SK-N-SH (cell line): Measurements from ENCODE around the gene PDE10A. TPM values are rescaled to one million over a fixed set of nuclear protein-coding genes. Genes with fewer than 3 reads are reported as not detected.

Source experiments
- CTCF ChIA-PET: fragments of 300-600, 350-600 bp; formaldehyde crosslinking; extraction: SDS; loops from one replicate; lab custom pipeline; 2021; lab: Yijun Ruan, JAX
- POLR2A ChIA-PET: fragments of 350-600 bp; sonication (Branson Sonifier 250); formaldehyde crosslinking; extraction: SDS; loops from one replicate; lab custom pipeline; 2020; ENCODE audit warnings: antibody characterized with exemption, inconsistent platforms; lab: Yijun Ruan, JAX
- DNase-seq: peaks from one replicate; pipeline ENCODE4 v3.0.0; 2012
- H2AFZ ChIP-seq: fragments of 200-600 bp; sonication (generic); 2 replicates; pipeline ENCODE4 v1.8.1; 2016; ENCODE audit warnings: antibody characterized with exemption, mild to moderate bottlenecking, low read depth
- H3F3A ChIP-seq: fragments of 200-600 bp; sonication (generic); replicated peaks from 2 replicates; pipeline ENCODE3; 2016; ENCODE audit warnings: antibody characterized with exemption, mild to moderate bottlenecking; ENCODE audit not compliant: insufficient read depth
- H3K27ac ChIP-seq, 2 experiments: fragments of 200-500 bp in 1 of 2; fragments of 200-600 bp in 1 of 2; sonication (Bioruptor generic) in 1 of 2; sonication (generic), shearing (Covaris generic) in 1 of 2; 2 replicates each; pipeline versions ENCODE4 v1.5.1 to v1.6.1; 2014 to 2016; ENCODE audit warnings: low read depth in 2 of 2, inconsistent platforms in 1 of 2, low read length in 1 of 2, mild to moderate bottlenecking in 1 of 2, mixed read lengths in 1 of 2
- H3K27me3 ChIP-seq: fragments of 200-600 bp; sonication (generic), shearing (Covaris generic); 2 replicates; pipeline ENCODE4 v1.6.1; 2016; ENCODE audit warnings: mixed run types; ENCODE audit not compliant: insufficient read depth
- H3K36me3 ChIP-seq, 2 experiments: fragments of 200-500 bp in 1 of 2; fragments of 200-600 bp in 1 of 2; sonication (Bioruptor generic) in 1 of 2; sonication (generic) in 1 of 2; replicated peaks in 1 of 2; 2 replicates each; pipeline versions ENCODE3 to v1.5.1; 2014 to 2016; ENCODE audit warnings: low read length in 1 of 2, mild to moderate bottlenecking in 1 of 2; ENCODE audit not compliant: insufficient read depth in 2 of 2, control insufficient read depth in 1 of 2
- H3K4me1 ChIP-seq, 2 experiments: fragments of 200-500 bp in 1 of 2; fragments of 200-600 bp in 1 of 2; sonication (Bioruptor generic) in 1 of 2; sonication (generic), shearing (Covaris generic) in 1 of 2; 2 replicates each; pipeline versions ENCODE4 v1.5.1 to v1.6.1; 2014 to 2016; ENCODE audit warnings: low read depth in 1 of 2, low read length in 1 of 2, mixed run types in 1 of 2; ENCODE audit not compliant: insufficient read depth in 2 of 2, control insufficient read depth in 1 of 2
- H3K4me2 ChIP-seq: fragments of 200-600 bp; sonication (generic), shearing (Covaris generic); 2 replicates; pipeline ENCODE4 v1.6.1; 2017; ENCODE audit warnings: mixed run types
- H3K4me3 ChIP-seq, 2 experiments: fragments of 200-500 bp in 1 of 2; fragments of 200-600 bp in 1 of 2; sonication (Bioruptor generic) in 1 of 2; sonication (generic), shearing (Covaris generic) in 1 of 2; 2 replicates each; pipeline versions ENCODE4 v1.5.1 to v1.8.1; 2014 to 2016; ENCODE audit warnings: low read depth in 2 of 2, inconsistent platforms in 1 of 2, low read length in 1 of 2, mild to moderate bottlenecking in 1 of 2, mixed read lengths in 1 of 2, moderate library complexity in 1 of 2
- H3K79me2 ChIP-seq: fragments of 200-600 bp; sonication (generic); 2 replicates; pipeline ENCODE4 v1.8.1; 2017; ENCODE audit warnings: mild to moderate bottlenecking; ENCODE audit not compliant: insufficient read depth
- H3K9ac ChIP-seq: fragments of 200-600 bp; sonication (generic); 2 replicates; pipeline ENCODE4 v1.6.1; 2017; ENCODE audit warnings: mixed run types
- H3K9me2 ChIP-seq: fragments of 200-600 bp; sonication (generic); 2 replicates; pipeline ENCODE4 v1.6.1; 2017; ENCODE audit warnings: mixed run types
- H3K9me3 ChIP-seq: fragments of 200-600 bp; sonication (generic); 2 replicates; pipeline ENCODE4 v1.6.1; 2017; ENCODE audit warnings: mixed run types, mild to moderate bottlenecking, moderate library complexity
- H4K20me1 ChIP-seq: fragments of 200-600 bp; sonication (generic); 2 replicates; pipeline ENCODE4 v1.6.1; 2017; ENCODE audit warnings: mild to moderate bottlenecking, mixed run types; ENCODE audit not compliant: insufficient read depth
- ELF1 ChIP-seq: IDR thresholded peaks from 2 replicates; pipeline ENCODE4 v1.4.0; 2012
- FOXJ3 ChIP-seq: sonication (generic); formaldehyde crosslinking; IDR thresholded peaks from 2 replicates; pipeline ENCODE4 v1.5.1; 2020; ENCODE audit warnings: mild to moderate bottlenecking, missing genetic modification reagents
- FOXM1 ChIP-seq: IDR thresholded peaks from 2 replicates; pipeline ENCODE4 v1.4.0; 2012; ENCODE audit warnings: low read depth, mild to moderate bottlenecking
- GABPA ChIP-seq: IDR thresholded peaks from 2 replicates; pipeline ENCODE4 v1.4.0; 2012; ENCODE audit warnings: low read depth, mild to moderate bottlenecking
- JUND ChIP-seq: IDR thresholded peaks from 2 replicates; pipeline ENCODE4 v1.4.0; 2012
- MAX ChIP-seq: IDR thresholded peaks from 2 replicates; pipeline ENCODE4 v1.4.0; 2012; ENCODE audit warnings: low read depth
- MXI1 ChIP-seq: IDR thresholded peaks from 2 replicates; pipeline ENCODE4 v1.6.1; 2012; ENCODE audit warnings: mild to moderate bottlenecking, low read depth, low read length, improper control_type of control experiment
- NFIC ChIP-seq: IDR thresholded peaks from 2 replicates; pipeline ENCODE4 v1.4.0; 2012; ENCODE audit warnings: borderline replicate concordance
- NRF1 ChIP-seq: IDR thresholded peaks from 2 replicates; pipeline ENCODE4 v1.6.1; 2012; ENCODE audit warnings: low read depth, mild to moderate bottlenecking, low read length
- POLR2AphosphoS5 ChIP-seq: IDR thresholded peaks from 2 replicates; pipeline ENCODE4 v1.6.1; 2012; ENCODE audit warnings: low read depth, low read length
- REST ChIP-seq: IDR thresholded peaks from 2 replicates; pipeline ENCODE4 v1.6.1; 2012; ENCODE audit warnings: mild to moderate bottlenecking, low read depth, low read length, moderate library complexity
- RXRA ChIP-seq: IDR thresholded peaks from 2 replicates; pipeline ENCODE4 v1.4.0; 2012; ENCODE audit warnings: low read depth, mild to moderate bottlenecking, borderline replicate concordance
- SIN3A ChIP-seq: IDR thresholded peaks from 2 replicates; pipeline ENCODE4 v1.6.1; 2012; ENCODE audit warnings: low read depth, mild to moderate bottlenecking, low read length, moderate library complexity, borderline replicate concordance
- SMC3 ChIP-seq: IDR thresholded peaks from 2 replicates; pipeline ENCODE4 v1.6.1; 2012; ENCODE audit warnings: low read depth, low read length, improper control_type of control experiment
- TAF1 ChIP-seq: IDR thresholded peaks from 2 replicates; pipeline ENCODE4 v1.6.1; 2012; ENCODE audit warnings: low read depth, mild to moderate bottlenecking, low read length, moderate library complexity, borderline replicate concordance
- YY1 ChIP-seq: IDR thresholded peaks from 2 replicates; pipeline ENCODE4 v1.4.0; 2012; ENCODE audit warnings: low read depth, mild to moderate bottlenecking
- WGBS: methylation state at CpG from one replicate; pipeline ENCODE4 v1.1.6; 2017; ENCODE audit warnings: low lambda C conversion rate; 5-methylcytosine and 5-hydroxymethylcytosine counted together
- polyA plus RNA-seq, 3 experiments: library from polyadenylated mRNA; depleted of rRNA; stranded (reverse); fragments of >200 nt; gene quantifications; 2 replicates each; pipeline ENCODE4 v1.2.3, GENCODE V29; 2012
- TF ChIP-seq, protein P1 (sequence below): IDR thresholded peaks from 2 replicates; pipeline ENCODE4; 2012
- TF ChIP-seq, protein P2 (sequence below): fragments of 150-350 bp; IDR thresholded peaks from 2 replicates; pipeline ENCODE4 v1.6.1; 2017; ENCODE audit warnings: antibody characterized with exemption, low read length, low read depth, borderline replicate concordance

The PDE10A gene
- polyA plus RNA-seq, 1 of the 3 experiments (the other 2 are of a cell fraction) = 0.43 TPM

DNA sequence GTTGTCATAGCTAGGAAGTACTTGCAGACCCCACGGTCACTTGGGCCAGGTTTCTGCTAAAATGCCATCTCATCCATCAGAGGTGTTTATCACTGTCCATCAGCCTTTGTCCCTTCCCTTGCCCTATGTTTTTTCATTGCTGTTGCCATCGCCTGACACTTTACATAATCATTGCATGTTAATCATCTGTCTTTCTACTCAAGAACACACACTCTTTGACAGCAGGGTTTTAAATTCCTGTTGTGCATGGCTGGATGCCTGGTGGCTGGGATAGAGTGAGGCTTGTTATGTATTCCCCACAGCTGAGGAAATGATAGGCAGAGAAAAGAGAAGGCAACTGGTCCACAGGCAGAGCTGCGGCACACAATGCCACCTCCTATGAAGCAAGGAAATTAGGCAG, 341.9 kb downstream of the PDE10A start:
- POLR2A ChIA-PET = no interaction called here
- 20% methylated on average over 3 of the region's 3 CpGs for WGBS
- H3K27me3 ChIP-seq = no peaks in the 10 kb centered on the region

DNA sequence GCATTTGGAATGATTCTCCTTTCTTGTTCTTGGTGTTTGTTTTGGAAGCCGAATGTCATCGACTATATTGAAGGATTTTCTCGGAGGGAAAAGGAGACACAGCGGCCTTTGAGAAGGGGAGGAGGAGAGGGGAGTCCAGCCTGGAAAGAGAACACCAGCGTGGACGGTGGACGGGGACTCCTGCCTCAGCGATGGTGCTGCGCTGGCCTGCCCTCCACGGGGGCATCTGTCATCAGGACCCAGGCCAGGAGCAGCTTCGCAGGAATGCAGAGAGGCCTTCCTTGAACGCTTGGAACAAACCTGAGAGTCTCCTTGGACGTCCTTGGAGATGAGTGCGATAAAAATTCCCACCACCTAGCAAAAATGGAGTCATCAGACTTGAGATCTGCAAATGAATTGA, 345.3 kb downstream of the PDE10A start:
- H4K20me1 ChIP-seq = no peaks in the 10 kb centered on the region
- POLR2A ChIA-PET = no interaction called here
- H3F3A ChIP-seq = no peaks in the 10 kb centered on the region
- no peak overlapping the region for H2AFZ ChIP-seq
- H3K4me3 ChIP-seq = no peak overlapping the region
- no peaks in the 10 kb centered on the region for H3K36me3 ChIP-seq
- 34% methylated on average over 3 of the region's 14 CpGs for WGBS
- no peak overlapping the region for H3K27ac ChIP-seq
- no peak overlapping the region for H3K4me2 ChIP-seq
- CTCF ChIA-PET = no interaction called here
- TF ChIP-seq MXI1 = no peak
- no peak for TF ChIP-seq POLR2AphosphoS5
- no peak for TF ChIP-seq FOXJ3
- no peak for TF ChIP-seq NRF1
- TF ChIP-seq RXRA = no peak
- TF ChIP-seq, protein P1, sequence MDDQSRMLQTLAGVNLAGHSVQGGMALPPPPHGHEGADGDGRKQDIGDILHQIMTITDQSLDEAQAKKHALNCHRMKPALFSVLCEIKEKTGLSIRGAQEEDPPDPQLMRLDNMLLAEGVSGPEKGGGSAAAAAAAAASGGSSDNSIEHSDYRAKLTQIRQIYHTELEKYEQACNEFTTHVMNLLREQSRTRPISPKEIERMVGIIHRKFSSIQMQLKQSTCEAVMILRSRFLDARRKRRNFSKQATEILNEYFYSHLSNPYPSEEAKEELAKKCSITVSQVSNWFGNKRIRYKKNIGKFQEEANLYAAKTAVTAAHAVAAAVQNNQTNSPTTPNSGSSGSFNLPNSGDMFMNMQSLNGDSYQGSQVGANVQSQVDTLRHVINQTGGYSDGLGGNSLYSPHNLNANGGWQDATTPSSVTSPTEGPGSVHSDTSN = no peak
- TF ChIP-seq, protein P2, sequence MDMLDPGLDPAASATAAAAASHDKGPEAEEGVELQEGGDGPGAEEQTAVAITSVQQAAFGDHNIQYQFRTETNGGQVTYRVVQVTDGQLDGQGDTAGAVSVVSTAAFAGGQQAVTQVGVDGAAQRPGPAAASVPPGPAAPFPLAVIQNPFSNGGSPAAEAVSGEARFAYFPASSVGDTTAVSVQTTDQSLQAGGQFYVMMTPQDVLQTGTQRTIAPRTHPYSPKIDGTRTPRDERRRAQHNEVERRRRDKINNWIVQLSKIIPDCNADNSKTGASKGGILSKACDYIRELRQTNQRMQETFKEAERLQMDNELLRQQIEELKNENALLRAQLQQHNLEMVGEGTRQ = no peak
- TF ChIP-seq GABPA = no peak
- TF ChIP-seq SIN3A = no peak
- TF ChIP-seq MAX = no peak
- TF ChIP-seq SMC3 = no peak
- TF ChIP-seq YY1 = no peak
- no peak for TF ChIP-seq ELF1
- TF ChIP-seq TAF1 = no peak
- TF ChIP-seq FOXM1 = no peak
- TF ChIP-seq REST = no peak
- H3K79me2 ChIP-seq = no peaks in the 10 kb centered on the region
- no peaks in the 10 kb centered on the region for H3K27me3 ChIP-seq
- DNase-seq = no peak
- H3K9me2 ChIP-seq = no peaks in the 10 kb centered on the region
- no peak overlapping the region for H3K9ac ChIP-seq
- no peaks in the 10 kb centered on the region for H3K4me1 ChIP-seq
- no peaks in the 10 kb centered on the region for H3K9me3 ChIP-seq

More for the DNA sequence above, 341.9 kb downstream of the PDE10A start:
- DNase-seq = no peak
- Histone ChIP-seq H4K20me1 (no peaks in the 10 kb centered on the region), H3K9me3 (no peaks in the 10 kb centered on the region), H3K36me3 (no peaks in the 10 kb centered on the region), H3K9me2 (no peaks in the 10 kb centered on the region), H2AFZ (no peak overlapping the region), H3K4me3 (no peak overlapping the region), H3F3A (no peaks in the 10 kb centered on the region), H3K4me2 (no peak overlapping the region), H3K4me1 (no peaks in the 10 kb centered on the region), H3K9ac (no peak overlapping the region), H3K79me2 (no peaks in the 10 kb centered on the region), H3K27ac (no peak overlapping the region)
- TF ChIP-seq RXRA (no peak), SIN3A (no peak), POLR2AphosphoS5 (no peak), YY1 (no peak), FOXJ3 (no peak), NFIC (no peak), GABPA (no peak), JUND (no peak), MXI1 (no peak)
- CTCF ChIA-PET = no interaction called here
